ENCODE data around the gene CEP85L. TPM values are rescaled to one million over a fixed set of nuclear protein-coding genes. Genes with fewer than 3 reads are reported as not detected.

The CEP85L gene
- total and polyA plus RNA-seq, 10 of the 15 experiments (the other 5 are each of a cell fraction or from before 2014, with no cell fraction given): 1.8 to 10.9 (median 7.1) TPM

DNA sequence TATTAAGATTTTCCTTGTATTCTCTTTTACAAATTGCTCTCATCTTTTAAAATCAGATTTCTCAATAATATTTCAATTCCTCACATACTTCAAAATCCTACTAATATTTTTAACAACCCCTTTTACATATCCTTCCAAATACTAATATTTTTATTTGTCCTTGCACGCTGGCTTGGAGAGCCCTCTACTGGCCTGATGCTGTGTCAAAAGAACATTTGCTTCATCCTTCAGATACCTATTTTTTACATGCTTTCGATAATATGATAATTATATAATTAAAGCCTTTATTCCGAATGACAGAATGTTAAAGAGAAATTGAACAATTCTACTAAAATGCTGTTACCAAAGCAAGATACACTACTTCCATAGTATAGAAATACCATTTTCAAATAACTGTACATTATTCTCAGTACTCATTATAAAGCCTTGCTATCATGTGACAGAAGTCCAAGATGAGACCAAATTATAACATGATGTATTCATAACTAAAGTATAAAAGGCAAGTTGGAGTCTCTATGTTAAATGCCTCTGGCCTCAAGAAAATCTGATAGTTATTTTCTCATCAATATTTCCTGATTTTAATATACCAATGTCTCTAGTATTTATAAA lies 142.3 kb downstream of the CEP85L start:
- no peaks in the 10 kb centered on the region for H3K36me3 ChIP-seq (ENCODE audit: control insufficient read depth in 2 of 2, insufficient read depth in 2 of 2, low read length in 1 of 2)
- peak; percentile 75 for TF ChIP-seq RAD21 (IDR thresholded peaks at IDR 0.05; ENCODE audit: insufficient read depth, low read depth, low read length)
- TF ChIP-seq, protein P1, sequence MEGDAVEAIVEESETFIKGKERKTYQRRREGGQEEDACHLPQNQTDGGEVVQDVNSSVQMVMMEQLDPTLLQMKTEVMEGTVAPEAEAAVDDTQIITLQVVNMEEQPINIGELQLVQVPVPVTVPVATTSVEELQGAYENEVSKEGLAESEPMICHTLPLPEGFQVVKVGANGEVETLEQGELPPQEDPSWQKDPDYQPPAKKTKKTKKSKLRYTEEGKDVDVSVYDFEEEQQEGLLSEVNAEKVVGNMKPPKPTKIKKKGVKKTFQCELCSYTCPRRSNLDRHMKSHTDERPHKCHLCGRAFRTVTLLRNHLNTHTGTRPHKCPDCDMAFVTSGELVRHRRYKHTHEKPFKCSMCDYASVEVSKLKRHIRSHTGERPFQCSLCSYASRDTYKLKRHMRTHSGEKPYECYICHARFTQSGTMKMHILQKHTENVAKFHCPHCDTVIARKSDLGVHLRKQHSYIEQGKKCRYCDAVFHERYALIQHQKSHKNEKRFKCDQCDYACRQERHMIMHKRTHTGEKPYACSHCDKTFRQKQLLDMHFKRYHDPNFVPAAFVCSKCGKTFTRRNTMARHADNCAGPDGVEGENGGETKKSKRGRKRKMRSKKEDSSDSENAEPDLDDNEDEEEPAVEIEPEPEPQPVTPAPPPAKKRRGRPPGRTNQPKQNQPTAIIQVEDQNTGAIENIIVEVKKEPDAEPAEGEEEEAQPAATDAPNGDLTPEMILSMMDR (IDR thresholded peaks at IDR 0.05 in 2 of 3, conservative IDR thresholded peaks at IDR 0.05 in 1 of 3; ENCODE audit: control insufficient read depth in 2 of 3, extremely low read depth in 1 of 3, insufficient read depth in 1 of 3, low read depth in 3 of 3, low read length in 3 of 3): peak; percentile 54 to 59 (median 56); a peak in 5 of 6 replicates
- TF ChIP-seq, protein P2, sequence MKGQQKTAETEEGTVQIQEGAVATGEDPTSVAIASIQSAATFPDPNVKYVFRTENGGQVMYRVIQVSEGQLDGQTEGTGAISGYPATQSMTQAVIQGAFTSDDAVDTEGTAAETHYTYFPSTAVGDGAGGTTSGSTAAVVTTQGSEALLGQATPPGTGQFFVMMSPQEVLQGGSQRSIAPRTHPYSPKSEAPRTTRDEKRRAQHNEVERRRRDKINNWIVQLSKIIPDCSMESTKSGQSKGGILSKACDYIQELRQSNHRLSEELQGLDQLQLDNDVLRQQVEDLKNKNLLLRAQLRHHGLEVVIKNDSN (IDR thresholded peaks at IDR 0.05; ENCODE audit: borderline replicate concordance, extremely low read length, insufficient read depth, low read depth, low read length): no peak
- no peak for TF ChIP-seq RAD51 (IDR thresholded peaks at IDR 0.05)
- TF ChIP-seq ZBED1 (IDR thresholded peaks at IDR 0.05; ENCODE audit: borderline replicate concordance): no peak
- peak; percentile 41; the same call in 1 of the 2 replicates for TF ChIP-seq SMC3 (IDR thresholded peaks at IDR 0.05; ENCODE audit: borderline replicate concordance, low read length)
- no peak for TF ChIP-seq BMI1 (IDR thresholded peaks at IDR 0.05; ENCODE audit: borderline replicate concordance)
- no peak for TF ChIP-seq ZNF274 (IDR thresholded peaks at IDR 0.05; ENCODE audit: insufficient read depth, insufficient read length)
- no TSS peak for BruUV-seq (replicated peaks)
- no peaks in the 10 kb centered on the region for H3K27me3 ChIP-seq (replicated peaks in 1 of 2; ENCODE audit: control insufficient read depth in 2 of 2, insufficient read depth in 2 of 2, low read length in 1 of 2)
- no peak overlapping the region for H2AFZ ChIP-seq (ENCODE audit: control insufficient read depth, low read depth, low read length)
- no peak overlapping the region for H3K4me2 ChIP-seq (ENCODE audit: control insufficient read depth, insufficient read depth)
- ChIA-PET CTCF (interaction anchor here (1.3 kb wide), 1 partner anchor 225 kb away, joined by 4 read pairs; no protein-coding TSS in a partner anchor), SMC1A (ENCODE audit: uncharacterized antibody, unreplicated experiment) (interaction anchor here (1.0 kb wide), 1 partner anchor 223 kb away, joined by 3 read pairs; no protein-coding TSS in a partner anchor), RAD21 (ENCODE audit: unreplicated experiment) (no interaction called here), POLR2A (no interaction called here)
- intact Hi-C loops (cut with micrococcal nuclease; ENCODE audit: unreplicated experiment) (loop anchor here (1.0 to 2.0 kb wide), 2 partner anchors 225 to 532 kb away; no protein-coding TSS in a partner anchor), in situ Hi-C loops (cut with MboI) (no loop called here)
- H4K20me1 ChIP-seq (ENCODE audit: control insufficient read depth, insufficient read depth): no peaks in the 10 kb centered on the region
- H3K27ac ChIP-seq (ENCODE audit: control insufficient read depth, insufficient read depth): no peak overlapping the region
- peak; percentile 18 for FAIRE-seq
- H3K4me3 ChIP-seq: no peak overlapping the region
- 0 out of 3 replicates have a peak, but pooled peaks have one; percentile 34 for ATAC-seq
- no peak overlapping the region for H3K9ac ChIP-seq (ENCODE audit: control insufficient read depth, insufficient read depth, low read length)
- no peaks in the 10 kb centered on the region for H3K79me2 ChIP-seq (ENCODE audit: control insufficient read depth, insufficient read depth, low read length)
- no peak for DNase-seq (ENCODE audit: low read depth, low spot score)
- no peaks in the 10 kb centered on the region for H3K4me1 ChIP-seq (ENCODE audit: control insufficient read depth, insufficient read depth, low read length)
- 51% methylated on average over 3 of the region's 3 CpGs for WGBS (ENCODE audit: insufficient coverage, insufficient replicate concordance, low lambda C conversion rate, missing lambda C conversion rate)
- no peaks in the 10 kb centered on the region for H3K9me3 ChIP-seq (replicated peaks; ENCODE audit: control insufficient read depth, insufficient read depth, low read length)

All from GM12878 (cell line).